Thoracic aorta (tissue), 2 donors: ENCODE measurements around the gene SDS. TPM values are rescaled to one million over a fixed set of nuclear protein-coding genes. Genes with fewer than 3 reads are reported as not detected.

ENCODE experiments used
- ATAC-seq: fragments of 150-250 bp; one replicate; pipeline ENCODE4 v1.8.0; 2017; ENCODE audit warnings: low read depth; ENCODE audit not compliant: insufficient number of reproducible peaks, low FRiP score
- DNase-seq: peaks from one replicate; pipeline ENCODE4 v3.0.0-alpha.2; 2020; ENCODE audit warnings: low spot score
- H3K27ac ChIP-seq, 2 donors: fragments of 200-600 bp; sonication (generic); 1 replicate in 1 of 2; 2 replicates in 1 of 2; pipeline ENCODE4 v1.5.1; 2016; ENCODE audit warnings: mild to moderate bottlenecking in 2 of 2, moderate library complexity in 2 of 2
- H3K27me3 ChIP-seq: fragments of 200-600 bp; sonication (generic); replicated peaks from 2 replicates; pipeline ENCODE4 v1.6.0; 2016; ENCODE audit warnings: mild to moderate bottlenecking; ENCODE audit not compliant: insufficient read depth
- H3K36me3 ChIP-seq: fragments of 200-600 bp; sonication (generic); one replicate; pipeline ENCODE4 v1.5.1; 2016
- H3K4me1 ChIP-seq, 2 donors: fragments of 200-600 bp; sonication (generic); 1 replicate in 1 of 2; 2 replicates in 1 of 2; pipeline versions ENCODE4 v1.5.1 to v1.6.0; 2016; ENCODE audit warnings: low read depth in 2 of 2, mild to moderate bottlenecking in 1 of 2; ENCODE audit not compliant: control insufficient read depth in 1 of 2
- H3K4me3 ChIP-seq: fragments of 200-600 bp; sonication (generic); 2 replicates; pipeline ENCODE4 v1.5.1; 2016; ENCODE audit warnings: mild to moderate bottlenecking
- H3K9me3 ChIP-seq: fragments of 200-600 bp; sonication (generic); 2 replicates; pipeline ENCODE4 v1.5.1; 2016
- total RNA-seq, 2 donors: library from RNA; depleted of rRNA; stranded (reverse); fragments of >200 nt; gene quantifications; one replicate each; pipeline versions ENCODE4 v1.1.0 to v1.2.3, GENCODE V29; 2016
- TF ChIP-seq, protein P1 (sequence below): fragments of 200-600 bp; sonication (generic); IDR thresholded peaks from one replicate; pipeline ENCODE4 v1.5.1; 2019; ENCODE audit warnings: antibody characterized with exemption

SDS gene
- total RNA-seq, 2 donors from 2014 or later, result 5.9 TPM; not detected in 1

DNA sequence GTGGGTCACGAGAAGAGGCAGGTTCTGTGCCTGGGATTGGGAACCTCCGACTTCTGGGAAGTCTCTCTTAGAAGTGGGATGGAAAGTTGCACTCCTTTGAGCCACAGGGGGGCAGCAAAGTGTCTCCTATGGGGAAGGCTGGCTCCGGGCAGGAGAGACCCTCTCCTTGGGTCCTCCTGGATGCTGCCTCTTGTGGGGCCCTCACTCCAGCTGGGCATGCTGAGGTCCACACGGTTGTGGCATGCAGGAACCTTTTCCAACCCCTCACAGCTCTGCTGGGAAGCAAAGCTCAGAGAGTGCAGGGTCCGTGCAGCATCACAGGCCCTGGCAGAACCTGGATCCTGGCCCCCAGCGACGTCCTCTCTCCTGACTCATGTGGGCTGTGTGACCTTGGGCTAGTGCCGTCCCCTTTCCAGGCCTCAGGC is 35.9 kb upstream of the SDS start:
- TF ChIP-seq, protein P1, sequence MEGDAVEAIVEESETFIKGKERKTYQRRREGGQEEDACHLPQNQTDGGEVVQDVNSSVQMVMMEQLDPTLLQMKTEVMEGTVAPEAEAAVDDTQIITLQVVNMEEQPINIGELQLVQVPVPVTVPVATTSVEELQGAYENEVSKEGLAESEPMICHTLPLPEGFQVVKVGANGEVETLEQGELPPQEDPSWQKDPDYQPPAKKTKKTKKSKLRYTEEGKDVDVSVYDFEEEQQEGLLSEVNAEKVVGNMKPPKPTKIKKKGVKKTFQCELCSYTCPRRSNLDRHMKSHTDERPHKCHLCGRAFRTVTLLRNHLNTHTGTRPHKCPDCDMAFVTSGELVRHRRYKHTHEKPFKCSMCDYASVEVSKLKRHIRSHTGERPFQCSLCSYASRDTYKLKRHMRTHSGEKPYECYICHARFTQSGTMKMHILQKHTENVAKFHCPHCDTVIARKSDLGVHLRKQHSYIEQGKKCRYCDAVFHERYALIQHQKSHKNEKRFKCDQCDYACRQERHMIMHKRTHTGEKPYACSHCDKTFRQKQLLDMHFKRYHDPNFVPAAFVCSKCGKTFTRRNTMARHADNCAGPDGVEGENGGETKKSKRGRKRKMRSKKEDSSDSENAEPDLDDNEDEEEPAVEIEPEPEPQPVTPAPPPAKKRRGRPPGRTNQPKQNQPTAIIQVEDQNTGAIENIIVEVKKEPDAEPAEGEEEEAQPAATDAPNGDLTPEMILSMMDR, result peak; percentile 5

DNA sequence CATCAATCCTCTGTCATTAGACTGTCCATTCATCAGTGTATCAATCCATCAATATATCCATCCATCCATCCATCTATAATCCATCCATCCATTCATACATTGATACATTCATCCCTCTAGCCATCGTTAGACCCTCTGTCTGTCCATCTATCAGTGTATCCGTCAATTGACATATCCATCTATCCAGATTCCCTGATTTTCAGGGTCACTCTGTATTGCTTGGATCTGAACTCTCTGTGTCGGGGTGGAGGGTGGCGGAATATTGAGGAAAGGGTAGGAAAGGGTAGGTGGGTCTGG is 35.6 kb upstream of the SDS start:
- no peaks in the 10 kb centered on the region for H3K36me3 ChIP-seq
- H3K9me3 ChIP-seq, result no peaks in the 10 kb centered on the region
- no peak for ATAC-seq
- no peak for DNase-seq
- no peaks in the 10 kb centered on the region for H3K4me1 ChIP-seq
- no peak overlapping the region for H3K4me3 ChIP-seq
- no peaks in the 10 kb centered on the region for H3K27me3 ChIP-seq
- TF ChIP-seq, protein P1, result no peak
- H3K27ac ChIP-seq, result no peak overlapping the region

More for the DNA sequence above, 35.9 kb upstream of the SDS start:
- no peaks in the 10 kb centered on the region for H3K27me3 ChIP-seq
- no peak overlapping the region for H3K27ac ChIP-seq
- DNase-seq, result no peak
- H3K36me3 ChIP-seq, result no peaks in the 10 kb centered on the region
- no peak overlapping the region for H3K4me3 ChIP-seq
- no peaks in the 10 kb centered on the region for H3K9me3 ChIP-seq
- ATAC-seq, result no peak
- no peaks in the 10 kb centered on the region for H3K4me1 ChIP-seq

DNA sequence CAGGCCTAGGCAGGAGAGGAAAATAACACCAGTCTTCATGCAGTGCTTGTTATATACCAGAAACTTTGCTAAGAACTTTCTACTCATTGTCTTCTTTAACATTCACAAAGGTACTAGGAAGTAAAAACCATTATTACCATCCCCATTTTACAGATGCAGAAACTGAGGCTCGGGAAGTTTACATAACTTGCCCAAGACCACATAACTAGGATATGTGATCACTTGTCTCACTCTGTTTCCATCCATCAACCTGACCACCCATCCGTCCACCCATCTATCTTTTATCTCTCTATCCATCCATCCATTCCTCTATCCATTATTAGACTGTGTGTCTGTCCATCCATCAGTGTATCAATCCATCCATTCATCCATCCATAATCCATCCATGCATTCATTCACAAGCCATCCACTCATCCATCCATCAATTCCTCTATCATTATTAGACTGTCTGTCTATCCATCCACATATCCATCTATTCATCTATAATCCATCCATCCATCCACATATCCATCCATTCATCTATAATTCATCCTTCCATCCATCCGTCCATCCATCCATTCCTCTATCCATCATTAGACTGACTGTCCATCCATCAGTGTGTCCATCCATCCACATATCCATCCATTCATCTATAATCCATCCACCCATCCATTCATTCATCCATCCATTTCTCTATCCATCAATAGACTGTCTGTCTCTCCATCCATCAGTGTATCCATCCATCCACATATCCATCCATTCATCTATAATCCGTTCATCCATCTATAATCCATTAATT is 35.0 kb upstream of the SDS start:
- no peak for DNase-seq
- TF ChIP-seq, protein P1, result no peak
- Histone ChIP-seq H3K27ac (no peak overlapping the region), H3K27me3 (no peaks in the 10 kb centered on the region), H3K9me3 (no peaks in the 10 kb centered on the region), H3K4me3 (no peak overlapping the region), H3K36me3 (no peaks in the 10 kb centered on the region), H3K4me1 (no peaks in the 10 kb centered on the region)
- no peak for ATAC-seq

DNA sequence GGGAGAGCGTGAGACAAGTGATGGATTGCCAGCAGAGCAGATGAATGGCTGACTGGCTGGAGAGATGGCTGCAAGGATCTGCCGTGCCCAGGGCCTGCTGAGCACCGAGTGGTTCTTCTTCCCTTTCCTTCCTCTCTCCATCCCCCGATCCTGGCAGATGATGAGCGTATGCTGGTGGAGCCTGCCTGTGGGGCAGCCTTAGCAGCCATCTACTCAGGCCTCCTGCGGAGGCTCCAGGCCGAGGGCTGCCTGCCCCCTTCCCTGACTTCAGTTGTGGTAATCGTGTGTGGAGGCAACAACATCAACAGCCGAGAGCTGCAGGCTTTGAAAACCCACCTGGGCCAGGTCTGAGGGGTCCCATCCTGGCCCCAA is 34.0 kb upstream of the SDS start:
- DNase-seq, result no peak
- no peaks in the 10 kb centered on the region for H3K36me3 ChIP-seq

DNA sequence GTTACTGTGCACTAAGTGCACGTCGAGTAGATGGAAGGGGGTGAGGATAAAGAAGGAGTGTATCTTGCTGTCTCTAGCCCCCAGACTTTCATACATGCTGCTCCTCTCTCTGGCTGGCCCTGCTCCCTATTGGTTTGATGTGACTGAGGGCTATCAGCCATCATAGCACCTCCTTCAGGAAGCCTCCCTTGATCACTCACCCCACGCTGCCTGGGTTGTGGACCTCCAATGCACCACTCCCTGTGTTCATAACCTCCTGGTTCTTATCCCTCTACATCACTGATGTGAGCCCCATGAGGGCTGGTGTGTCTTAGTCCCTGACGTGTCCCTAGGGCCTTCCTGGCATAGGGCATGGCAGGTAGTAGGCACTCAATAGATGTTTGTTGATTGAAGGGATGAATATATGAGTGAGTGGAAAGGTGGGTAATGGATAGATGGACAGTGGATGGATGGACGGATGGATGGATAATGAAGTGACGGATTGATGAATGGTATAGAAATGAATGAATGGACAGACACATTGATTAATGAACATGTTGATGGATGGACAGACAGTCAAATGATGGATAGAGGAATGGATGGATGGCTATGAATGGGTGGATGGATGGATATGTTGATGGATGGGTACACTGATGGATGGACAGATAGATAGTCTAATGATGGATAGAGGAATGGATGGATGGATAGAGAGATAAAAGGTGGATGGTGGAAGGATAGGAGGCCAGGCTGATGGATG is 33.5 kb upstream of the SDS start:
- no peak for DNase-seq

More for the DNA sequence above, 34.0 kb upstream of the SDS start:
- Histone ChIP-seq H3K9me3 (no peaks in the 10 kb centered on the region), H3K27ac (no peak overlapping the region), H3K27me3 (no peaks in the 10 kb centered on the region), H3K4me3 (no peak overlapping the region), H3K4me1 (no peaks in the 10 kb centered on the region)
- ATAC-seq, result no peak
- TF ChIP-seq, protein P1, result no peak

More for the DNA sequence above, 33.5 kb upstream of the SDS start:
- no peak overlapping the region for H3K4me3 ChIP-seq
- H3K36me3 ChIP-seq, result no peaks in the 10 kb centered on the region
- ATAC-seq, result no peak
- no peak overlapping the region for H3K27ac ChIP-seq
- H3K27me3 ChIP-seq, result no peaks in the 10 kb centered on the region
- H3K9me3 ChIP-seq, result no peaks in the 10 kb centered on the region
- H3K4me1 ChIP-seq, result no peaks in the 10 kb centered on the region
- TF ChIP-seq, protein P1, result no peak
